ENCODE data around the gene SSBP1.

Gene SSBP1

DNA sequence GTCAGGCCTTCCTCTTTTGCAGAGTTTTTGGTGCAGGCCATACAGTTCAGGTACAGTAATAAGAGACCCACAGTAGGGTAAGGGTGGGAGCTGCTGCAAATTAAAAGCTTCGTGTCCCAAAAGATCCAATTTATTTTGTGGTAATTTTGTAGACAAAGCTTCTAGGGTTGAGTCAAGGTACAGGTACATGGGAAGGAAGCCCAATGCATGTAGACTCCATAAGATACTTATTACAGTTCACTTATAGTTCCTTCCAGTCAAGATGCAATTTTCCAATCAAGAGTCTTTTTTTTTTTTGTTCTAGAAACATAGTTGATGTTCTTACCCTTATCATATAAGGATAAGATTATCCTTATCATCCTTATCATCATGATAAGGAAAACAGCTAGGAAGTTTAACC, 38.2 kb downstream of the SSBP1 start, which contains the start of gene TAS2R4:
Gene TAS2R4, plus strand, starts transcription at position 301 of the 400 bp plus-strand sequence. CDS start 1,815 bp downstream, outside the sequence.
- no peak within 1 kb of the TSS for H3K4me3 ChIP-seq (ENCODE audit: insufficient read length, low read depth)
- H3K36me3 ChIP-seq (ENCODE audit: insufficient read depth, insufficient read length, low read length) = peaks cover 10% of the 10 kb centered on the region
- DNase-seq (ENCODE audit: low read depth, low spot score) = no peak
- TF ChIP-seq ZNF274 (IDR thresholded peaks at IDR 0.05; ENCODE audit: low read depth, low read length) (no peak), SUZ12 (IDR thresholded peaks at IDR 0.05; ENCODE audit: extremely low read depth, insufficient read depth, insufficient read length) (no peak), YY1 (IDR thresholded peaks at IDR 0.05; ENCODE audit: insufficient read depth, insufficient read length) (no peak)
- H3K9me3 ChIP-seq (ENCODE audit: insufficient read depth, low read length) = peaks cover 16% of the 10 kb centered on the region; the same call in 1 of the 2 replicates
- H3K9ac ChIP-seq (ENCODE audit: insufficient read length, low read depth) = no peak within 1 kb of the TSS
- no peaks in the 10 kb centered on the region for H3K27me3 ChIP-seq (ENCODE audit: insufficient read depth, insufficient read length)
- no peaks in the 10 kb centered on the region for H3K4me1 ChIP-seq (ENCODE audit: insufficient read depth, insufficient read length)

DNA sequence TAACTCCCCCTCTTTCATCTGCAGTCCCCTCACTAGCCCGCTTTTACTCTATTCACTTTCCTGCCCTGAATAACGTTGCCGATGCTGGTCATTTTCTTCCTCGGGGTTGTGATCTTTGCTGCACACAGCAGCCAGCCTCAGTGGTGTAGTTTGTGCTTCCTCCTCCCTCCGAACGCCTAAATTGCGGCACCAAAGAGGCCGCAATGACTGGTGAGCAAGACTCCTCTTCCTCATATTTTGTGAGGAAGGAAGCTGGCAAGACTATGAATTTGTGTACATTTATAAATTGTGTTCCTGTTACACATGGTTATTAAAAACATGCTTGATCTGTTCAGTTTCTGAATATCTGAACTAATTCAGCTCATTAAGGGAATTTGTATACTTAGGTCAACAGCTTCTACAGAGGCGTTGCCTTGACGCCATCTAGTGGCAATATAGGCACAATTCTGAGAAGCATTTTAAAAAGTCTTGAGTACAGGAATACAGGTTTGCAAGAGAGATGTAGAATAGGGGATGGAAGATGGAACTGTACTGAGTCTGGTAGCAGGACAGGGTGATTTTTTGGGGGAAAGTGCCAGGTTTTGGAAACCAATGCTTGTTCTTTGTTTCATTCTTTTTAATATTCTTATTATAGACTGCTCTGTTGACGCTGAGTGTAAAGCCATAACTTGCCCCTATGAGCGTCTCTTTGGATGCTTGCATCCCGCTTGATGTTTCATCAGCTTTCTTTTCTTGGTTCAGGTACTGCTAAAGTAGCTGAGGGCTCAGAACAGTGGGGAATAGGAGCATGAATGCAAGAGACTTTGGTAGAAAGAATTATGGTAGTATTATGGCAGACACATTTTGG, 47.8 kb downstream of the SSBP1 start:
- Histone ChIP-seq H3K27me3 (ENCODE audit: insufficient read depth, insufficient read length) (no peaks in the 10 kb centered on the region), H3K9ac (ENCODE audit: insufficient read length, low read depth) (no peak overlapping the region), H3K4me1 (ENCODE audit: insufficient read depth, insufficient read length) (no peaks in the 10 kb centered on the region), H3K36me3 (ENCODE audit: insufficient read depth, insufficient read length, low read length) (peaks cover 7% of the 10 kb centered on the region), H3K4me3 (ENCODE audit: insufficient read length, low read depth) (no peak overlapping the region), H3K9me3 (ENCODE audit: insufficient read depth, low read length) (no peaks in the 10 kb centered on the region)
- DNase-seq (ENCODE audit: low read depth, low spot score) = peak; percentile 25
- TF ChIP-seq ZNF274 (IDR thresholded peaks at IDR 0.05; ENCODE audit: low read depth, low read length) (no peak), SUZ12 (IDR thresholded peaks at IDR 0.05; ENCODE audit: extremely low read depth, insufficient read depth, insufficient read length) (no peak), YY1 (IDR thresholded peaks at IDR 0.05; ENCODE audit: insufficient read depth, insufficient read length) (no peak)

DNA sequence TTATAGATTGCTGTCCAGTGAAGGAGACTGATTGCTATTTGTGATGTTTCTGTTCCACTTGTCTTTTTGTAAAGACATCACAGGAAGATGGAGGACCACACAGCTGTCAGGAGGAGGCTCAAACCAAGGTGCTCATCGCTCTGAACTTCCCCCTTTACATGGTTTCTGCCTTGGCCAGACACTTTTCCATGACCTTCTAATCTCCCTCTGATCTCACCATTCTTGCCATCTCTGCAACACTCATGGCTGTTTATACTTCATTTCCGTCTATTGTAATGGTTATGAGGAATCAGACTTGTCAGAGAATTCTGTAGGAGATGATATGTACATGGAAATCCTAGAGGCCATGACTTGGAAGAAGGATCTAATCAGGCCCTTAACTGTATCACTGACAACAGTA, 50.1 kb downstream of the SSBP1 start:
- DNase-seq (ENCODE audit: low read depth, low spot score) = no peak
- Histone ChIP-seq H3K27me3 (ENCODE audit: insufficient read depth, insufficient read length) (no peaks in the 10 kb centered on the region), H3K36me3 (ENCODE audit: insufficient read depth, insufficient read length, low read length) (peaks cover 7% of the 10 kb centered on the region), H3K4me1 (ENCODE audit: insufficient read depth, insufficient read length) (no peaks in the 10 kb centered on the region), H3K4me3 (ENCODE audit: insufficient read length, low read depth) (no peak overlapping the region), H3K9me3 (ENCODE audit: insufficient read depth, low read length) (no peaks in the 10 kb centered on the region), H3K9ac (ENCODE audit: insufficient read length, low read depth) (no peak overlapping the region)
- no peak for TF ChIP-seq ZNF274 (IDR thresholded peaks at IDR 0.05; ENCODE audit: low read depth, low read length)
- no peak for TF ChIP-seq YY1 (IDR thresholded peaks at IDR 0.05; ENCODE audit: insufficient read depth, insufficient read length)

DNA sequence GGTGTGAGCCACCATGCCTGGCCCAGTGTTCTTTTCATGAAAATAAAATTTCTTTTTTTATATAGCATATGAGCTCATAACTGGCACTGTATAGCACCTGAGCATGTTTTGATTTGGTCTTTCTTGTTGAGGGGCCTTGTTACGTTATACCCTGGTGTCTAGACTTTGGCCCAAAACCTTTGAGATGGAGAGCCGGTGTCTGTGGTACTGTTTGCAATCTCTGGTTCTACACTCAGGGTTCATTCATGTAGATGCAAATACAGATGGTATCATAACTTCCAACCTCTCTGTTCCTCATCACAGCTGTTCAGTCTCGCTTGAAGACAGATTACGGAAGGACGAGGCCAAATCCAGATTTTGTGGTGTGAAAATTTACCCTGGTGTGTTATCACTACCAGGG, 51.8 kb downstream of the SSBP1 start, which contains the start of gene TAS2R5:
Gene TAS2R5, plus strand, starts transcription at position 301 of the 400 bp plus-strand sequence. CDS start 145 bp downstream, outside the sequence.
- H3K9me3 ChIP-seq (ENCODE audit: insufficient read depth, low read length) = no peaks in the 10 kb centered on the region
- TF ChIP-seq ZNF274 (IDR thresholded peaks at IDR 0.05; ENCODE audit: low read depth, low read length) = no peak
- no peak for TF ChIP-seq SUZ12 (IDR thresholded peaks at IDR 0.05; ENCODE audit: extremely low read depth, insufficient read depth, insufficient read length)
- no peak for TF ChIP-seq YY1 (IDR thresholded peaks at IDR 0.05; ENCODE audit: insufficient read depth, insufficient read length)
- no peaks in the 10 kb centered on the region for H3K27me3 ChIP-seq (ENCODE audit: insufficient read depth, insufficient read length)
- no peak within 1 kb of the TSS for H3K4me3 ChIP-seq (ENCODE audit: insufficient read length, low read depth)
- H3K4me1 ChIP-seq (ENCODE audit: insufficient read depth, insufficient read length) = no peaks in the 10 kb centered on the region
- no peak within 1 kb of the TSS for H3K9ac ChIP-seq (ENCODE audit: insufficient read length, low read depth)
- H3K36me3 ChIP-seq (ENCODE audit: insufficient read depth, insufficient read length, low read length) = peaks cover 7% of the 10 kb centered on the region
- DNase-seq (ENCODE audit: low read depth, low spot score) = no peak

DNA sequence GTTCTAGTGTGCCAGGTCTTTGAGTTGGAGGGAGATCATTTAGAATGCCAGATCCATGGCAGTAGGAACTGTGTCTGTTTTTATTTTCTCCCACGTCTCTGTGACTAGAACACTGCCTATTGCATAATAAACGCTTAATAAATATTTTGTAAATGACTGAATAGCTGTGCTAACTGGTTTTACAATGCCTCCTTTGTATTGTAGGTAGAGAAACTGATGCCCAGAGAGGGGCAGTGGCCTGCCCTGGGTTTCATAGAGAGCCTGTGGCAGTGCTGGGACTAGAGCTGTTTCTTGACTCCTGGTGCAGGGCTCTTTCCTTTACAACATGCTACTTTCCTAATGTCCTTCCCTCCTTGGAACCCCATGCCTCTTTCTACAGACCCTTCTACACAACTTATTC, 54.4 kb downstream of the SSBP1 start:
- no peak for TF ChIP-seq YY1 (IDR thresholded peaks at IDR 0.05; ENCODE audit: insufficient read depth, insufficient read length)
- no peak for TF ChIP-seq SUZ12 (IDR thresholded peaks at IDR 0.05; ENCODE audit: extremely low read depth, insufficient read depth, insufficient read length)
- TF ChIP-seq ZNF274 (IDR thresholded peaks at IDR 0.05; ENCODE audit: low read depth, low read length) = no peak
- Histone ChIP-seq H3K9ac (ENCODE audit: insufficient read length, low read depth) (no peak overlapping the region), H3K4me3 (ENCODE audit: insufficient read length, low read depth) (no peak overlapping the region), H3K9me3 (ENCODE audit: insufficient read depth, low read length) (no peaks in the 10 kb centered on the region), H3K36me3 (ENCODE audit: insufficient read depth, insufficient read length, low read length) (peaks cover 7% of the 10 kb centered on the region), H3K4me1 (ENCODE audit: insufficient read depth, insufficient read length) (no peaks in the 10 kb centered on the region), H3K27me3 (ENCODE audit: insufficient read depth, insufficient read length) (no peaks in the 10 kb centered on the region)
- DNase-seq (ENCODE audit: low read depth, low spot score) = no peak

Data from NT2/D1 (cell line).